ENCODE data around the gene HPSE2.

The HPSE2 gene

GRCh38 chr10:98687685-98688084 lies 548.0 kb downstream of the HPSE2 start:
- no peak for DNase-seq (ENCODE audit: low spot score)

GRCh38 chr10:98684019-98684899 lies 551.4 kb downstream of the HPSE2 start:
- no peak for DNase-seq (ENCODE audit: low spot score)

GRCh38 chr10:98676895-98677294 lies 558.8 kb downstream of the HPSE2 start:
- no peak for DNase-seq (ENCODE audit: low spot score)

GRCh38 chr10:98675902-98676301 lies 559.8 kb downstream of the HPSE2 start:
- no peak for DNase-seq (ENCODE audit: low spot score)

GRCh38 chr10:98673171-98673782 lies 562.4 kb downstream of the HPSE2 start:
- DNase-seq (ENCODE audit: low spot score) = peak; percentile 34

- DNase-seq (ENCODE audit: low spot score) = no peak
Measured at GRCh38 chr10:98667081-98667480, 568.6 kb downstream of the HPSE2 start.

- no peak for DNase-seq (ENCODE audit: low spot score)
Measured at GRCh38 chr10:98666276-98666675, 569.4 kb downstream of the HPSE2 start.

GRCh38 chr10:98664329-98665042 lies 571.2 kb downstream of the HPSE2 start:
- DNase-seq (ENCODE audit: low spot score) = peak; percentile 10

GRCh38 chr10:98659951-98660350 lies 575.7 kb downstream of the HPSE2 start:
- DNase-seq (ENCODE audit: low spot score) = no peak

GRCh38 chr10:98655492-98655891 lies 580.2 kb downstream of the HPSE2 start:
- DNase-seq (ENCODE audit: low spot score) = no peak

GRCh38 chr10:98649170-98649569 lies 586.5 kb downstream of the HPSE2 start:
- no peak for DNase-seq (ENCODE audit: low spot score)

- DNase-seq (ENCODE audit: low spot score) = no peak
Measured at GRCh38 chr10:98646998-98647917, 588.4 kb downstream of the HPSE2 start.

GRCh38 chr10:98644466-98644865 lies 591.2 kb downstream of the HPSE2 start:
- no peak for DNase-seq (ENCODE audit: low spot score)

GRCh38 chr10:98642281-98642680 lies 593.4 kb downstream of the HPSE2 start:
- DNase-seq (ENCODE audit: low spot score) = no peak

- no peak for DNase-seq (ENCODE audit: low spot score)
Measured at GRCh38 chr10:98638920-98639319, 596.7 kb downstream of the HPSE2 start.

GRCh38 chr10:98636921-98637329 lies 598.7 kb downstream of the HPSE2 start:
- DNase-seq (ENCODE audit: low spot score) = no peak

GRCh38 chr10:98632456-98633150 lies 603.0 kb downstream of the HPSE2 start:
- DNase-seq (ENCODE audit: low spot score) = no peak

GRCh38 chr10:98628206-98628605 lies 607.4 kb downstream of the HPSE2 start:
- no peak for DNase-seq (ENCODE audit: low spot score)

- no peak for DNase-seq (ENCODE audit: low spot score)
Measured at GRCh38 chr10:98627711-98628110, 607.9 kb downstream of the HPSE2 start.

GRCh38 chr10:98624963-98625362 lies 610.7 kb downstream of the HPSE2 start:
- no peak for DNase-seq (ENCODE audit: low spot score)

- DNase-seq (ENCODE audit: low spot score) = no peak
Measured at GRCh38 chr10:98623176-98623575, 612.5 kb downstream of the HPSE2 start.
